Fibroblast of the aortic adventitia (primary cell): ENCODE data around the gene ESRP2. TPM values are rescaled to one million over a fixed set of nuclear protein-coding genes. Genes with fewer than 3 reads are reported as not detected.

Source experiments
- DNase-seq: peaks from one replicate; pipeline ENCODE4 v3.0.0-alpha.2; 2010; ENCODE audit warnings: low read depth
- H3K4me3 ChIP-seq: 2 replicates; pipeline ENCODE4 v1.5.1; 2011; ENCODE audit warnings: low read depth, mild to moderate bottlenecking, control low read depth, low read length, moderate library complexity
- total RNA-seq: library from RNA; depleted of rRNA; stranded (reverse); fragments of >200 nt; gene quantifications from 2 replicates; pipeline ENCODE4 v1.2.3, GENCODE V29; 2012; ENCODE audit warnings: low replicate concordance
- TF ChIP-seq, protein P1 (sequence below): IDR thresholded peaks from 2 replicates; pipeline ENCODE4 v1.5.1; 2011; ENCODE audit warnings: mild to moderate bottlenecking, low read length, control low read depth, inconsistent platforms; ENCODE audit not compliant: insufficient read depth

Gene ESRP2
- total RNA-seq, 1 donor, result 0.18 TPM

- TF ChIP-seq, protein P1, sequence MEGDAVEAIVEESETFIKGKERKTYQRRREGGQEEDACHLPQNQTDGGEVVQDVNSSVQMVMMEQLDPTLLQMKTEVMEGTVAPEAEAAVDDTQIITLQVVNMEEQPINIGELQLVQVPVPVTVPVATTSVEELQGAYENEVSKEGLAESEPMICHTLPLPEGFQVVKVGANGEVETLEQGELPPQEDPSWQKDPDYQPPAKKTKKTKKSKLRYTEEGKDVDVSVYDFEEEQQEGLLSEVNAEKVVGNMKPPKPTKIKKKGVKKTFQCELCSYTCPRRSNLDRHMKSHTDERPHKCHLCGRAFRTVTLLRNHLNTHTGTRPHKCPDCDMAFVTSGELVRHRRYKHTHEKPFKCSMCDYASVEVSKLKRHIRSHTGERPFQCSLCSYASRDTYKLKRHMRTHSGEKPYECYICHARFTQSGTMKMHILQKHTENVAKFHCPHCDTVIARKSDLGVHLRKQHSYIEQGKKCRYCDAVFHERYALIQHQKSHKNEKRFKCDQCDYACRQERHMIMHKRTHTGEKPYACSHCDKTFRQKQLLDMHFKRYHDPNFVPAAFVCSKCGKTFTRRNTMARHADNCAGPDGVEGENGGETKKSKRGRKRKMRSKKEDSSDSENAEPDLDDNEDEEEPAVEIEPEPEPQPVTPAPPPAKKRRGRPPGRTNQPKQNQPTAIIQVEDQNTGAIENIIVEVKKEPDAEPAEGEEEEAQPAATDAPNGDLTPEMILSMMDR, result peak; percentile 68
- peak; percentile 60 for DNase-seq
- H3K4me3 ChIP-seq, result peak within 1 kb of the TSS; percentile 96
Observed at GRCh38 chr16:68264128-68265077, 28.5 kb upstream of the ESRP2 start, which contains the start of gene SLC7A6. SLC7A6 (plus strand) TSS chr16:68264526; CDS start chr16:68274727, 10,201 bp downstream.

- TF ChIP-seq, protein P1, result no peak
- H3K4me3 ChIP-seq, result peak overlapping the region; percentile 96
- DNase-seq, result no peak
Observed at GRCh38 chr16:68263559-68264127, 27.7 kb upstream of the ESRP2 start.

- no peak for DNase-seq
- H3K4me3 ChIP-seq, result no peak overlapping the region
- TF ChIP-seq, protein P1, result no peak
Observed at GRCh38 chr16:68259007-68259825, 23.3 kb upstream of the ESRP2 start.

GRCh38 chr16:68257906-68258800 lies 22.2 kb upstream of the ESRP2 start:
- no peak for DNase-seq
- TF ChIP-seq, protein P1, result no peak
- no peak overlapping the region for H3K4me3 ChIP-seq

- TF ChIP-seq, protein P1, result no peak
- H3K4me3 ChIP-seq, result no peak overlapping the region
- DNase-seq, result no peak
Observed at GRCh38 chr16:68257251-68257905, 21.5 kb upstream of the ESRP2 start.
